GM21825 (cell line): Measurements from ENCODE around the gene DDX60.
A peak's percentile ranks its signal among the peaks of the same experiment; 100 is the strongest.

Experiments used
- ATAC-seq: cut with Tn5 transposase; IDR thresholded peaks from one replicate; pipeline ENCODE4 v1.9.1; 2021; ENCODE audit warnings: mild to moderate bottlenecking, moderate library complexity; ENCODE audit not compliant: unreplicated experiment

DDX60 gene

GRCh38 chr4:168208957-168209614 lies 109.5 kb downstream of the DDX60 start:
- ATAC-seq, result no peak

GRCh38 chr4:168203233-168203911 lies 115.2 kb downstream of the DDX60 start:
- ATAC-seq, result no peak

- ATAC-seq, result no peak
These were observed 117.9 kb downstream of the DDX60 start for GRCh38 chr4:168200685-168201084.

GRCh38 chr4:168199260-168199957 lies 119.1 kb downstream of the DDX60 start:
- ATAC-seq, result no peak

GRCh38 chr4:168197926-168198325 lies 120.6 kb downstream of the DDX60 start:
- no peak for ATAC-seq

GRCh38 chr4:168188754-168189153 lies 129.8 kb downstream of the DDX60 start:
- ATAC-seq, result peak; percentile 81

GRCh38 chr4:168183717-168184571 lies 134.6 kb downstream of the DDX60 start:
- no peak for ATAC-seq

- no peak for ATAC-seq
These were observed 140.9 kb downstream of the DDX60 start for GRCh38 chr4:168177546-168178149.

GRCh38 chr4:168174308-168174707 lies 144.2 kb downstream of the DDX60 start:
- ATAC-seq, result no peak

GRCh38 chr4:168167714-168168284 lies 150.8 kb downstream of the DDX60 start:
- no peak for ATAC-seq
